Panc1 (cell line): ENCODE measurements around the gene TNIK.

Source experiments
- CTCF ChIP-seq: fragments of 450-650 bp; IDR thresholded peaks from 2 replicates; pipeline ENCODE4 v1.5.1; 2017; ENCODE audit warnings: mild to moderate bottlenecking
- POLR2AphosphoS5 ChIP-seq: IDR thresholded peaks from 2 replicates; pipeline ENCODE4 v1.6.1; 2012; ENCODE audit warnings: mild to moderate bottlenecking, low read depth, low read length, moderate library complexity

- TF ChIP-seq POLR2AphosphoS5 (no peak), CTCF (no peak)
These were observed 126.3 kb downstream of the TNIK start for GRCh38 chr3:171333784-171334464.
